ENCODE results near the gene TMEM132C.

DNA sequence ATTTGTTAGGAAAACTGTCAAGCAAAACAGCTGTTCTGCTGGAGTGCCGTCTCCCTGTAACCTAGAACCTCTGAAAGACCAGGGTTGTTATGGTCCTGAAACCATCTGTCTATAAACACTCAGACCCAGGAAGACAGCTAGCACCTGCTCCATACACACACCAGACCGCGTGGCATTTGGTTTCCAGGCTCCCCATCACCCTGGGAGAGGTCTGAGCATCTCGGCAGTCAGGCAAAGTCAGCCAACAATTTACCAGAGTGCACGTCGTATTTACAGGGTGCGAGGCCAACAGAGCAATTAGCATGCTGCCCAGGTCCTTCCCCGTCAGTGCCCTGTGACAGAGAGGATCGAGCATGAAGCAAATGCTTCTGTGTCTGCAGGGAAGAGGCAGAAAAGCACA lies 284.3 kb downstream of the TMEM132C start:
- TF ChIP-seq, protein P1, sequence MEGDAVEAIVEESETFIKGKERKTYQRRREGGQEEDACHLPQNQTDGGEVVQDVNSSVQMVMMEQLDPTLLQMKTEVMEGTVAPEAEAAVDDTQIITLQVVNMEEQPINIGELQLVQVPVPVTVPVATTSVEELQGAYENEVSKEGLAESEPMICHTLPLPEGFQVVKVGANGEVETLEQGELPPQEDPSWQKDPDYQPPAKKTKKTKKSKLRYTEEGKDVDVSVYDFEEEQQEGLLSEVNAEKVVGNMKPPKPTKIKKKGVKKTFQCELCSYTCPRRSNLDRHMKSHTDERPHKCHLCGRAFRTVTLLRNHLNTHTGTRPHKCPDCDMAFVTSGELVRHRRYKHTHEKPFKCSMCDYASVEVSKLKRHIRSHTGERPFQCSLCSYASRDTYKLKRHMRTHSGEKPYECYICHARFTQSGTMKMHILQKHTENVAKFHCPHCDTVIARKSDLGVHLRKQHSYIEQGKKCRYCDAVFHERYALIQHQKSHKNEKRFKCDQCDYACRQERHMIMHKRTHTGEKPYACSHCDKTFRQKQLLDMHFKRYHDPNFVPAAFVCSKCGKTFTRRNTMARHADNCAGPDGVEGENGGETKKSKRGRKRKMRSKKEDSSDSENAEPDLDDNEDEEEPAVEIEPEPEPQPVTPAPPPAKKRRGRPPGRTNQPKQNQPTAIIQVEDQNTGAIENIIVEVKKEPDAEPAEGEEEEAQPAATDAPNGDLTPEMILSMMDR (conservative IDR thresholded peaks at IDR 0.05; ENCODE audit: low read depth, low read length): no peak
- no peak for TF ChIP-seq POLR2A (IDR thresholded peaks at IDR 0.05; ENCODE audit: low read depth, low read length)
- TF ChIP-seq CEBPB (IDR thresholded peaks at IDR 0.05; ENCODE audit: low read depth, low read length): no peak

All from IMR-90 (cell line).